Transverse colon (tissue), 3 donors: Measurements from ENCODE around the gene LRRC23.

Source experiments
- CTCF ChIP-seq, 5 experiments: fragments of 200-600 bp in 3 of 5; fragments of 450-650 bp in 2 of 5; sonication (generic) in 3 of 5; IDR thresholded peaks; 1 replicate in 2 of 5; 2 replicates in 3 of 5; pipeline ENCODE4 v1.5.1; 2016 to 2017; ENCODE audit warnings: antibody characterized with exemption in 5 of 5, inconsistent platforms in 3 of 5, mild to moderate bottlenecking in 2 of 5, moderate library complexity in 1 of 5
- EP300 ChIP-seq: sonication (generic); formaldehyde crosslinking; IDR thresholded peaks from one replicate; pipeline ENCODE4 v1.6.1; 2017; ENCODE audit warnings: antibody characterized with exemption, low read depth

DNA sequence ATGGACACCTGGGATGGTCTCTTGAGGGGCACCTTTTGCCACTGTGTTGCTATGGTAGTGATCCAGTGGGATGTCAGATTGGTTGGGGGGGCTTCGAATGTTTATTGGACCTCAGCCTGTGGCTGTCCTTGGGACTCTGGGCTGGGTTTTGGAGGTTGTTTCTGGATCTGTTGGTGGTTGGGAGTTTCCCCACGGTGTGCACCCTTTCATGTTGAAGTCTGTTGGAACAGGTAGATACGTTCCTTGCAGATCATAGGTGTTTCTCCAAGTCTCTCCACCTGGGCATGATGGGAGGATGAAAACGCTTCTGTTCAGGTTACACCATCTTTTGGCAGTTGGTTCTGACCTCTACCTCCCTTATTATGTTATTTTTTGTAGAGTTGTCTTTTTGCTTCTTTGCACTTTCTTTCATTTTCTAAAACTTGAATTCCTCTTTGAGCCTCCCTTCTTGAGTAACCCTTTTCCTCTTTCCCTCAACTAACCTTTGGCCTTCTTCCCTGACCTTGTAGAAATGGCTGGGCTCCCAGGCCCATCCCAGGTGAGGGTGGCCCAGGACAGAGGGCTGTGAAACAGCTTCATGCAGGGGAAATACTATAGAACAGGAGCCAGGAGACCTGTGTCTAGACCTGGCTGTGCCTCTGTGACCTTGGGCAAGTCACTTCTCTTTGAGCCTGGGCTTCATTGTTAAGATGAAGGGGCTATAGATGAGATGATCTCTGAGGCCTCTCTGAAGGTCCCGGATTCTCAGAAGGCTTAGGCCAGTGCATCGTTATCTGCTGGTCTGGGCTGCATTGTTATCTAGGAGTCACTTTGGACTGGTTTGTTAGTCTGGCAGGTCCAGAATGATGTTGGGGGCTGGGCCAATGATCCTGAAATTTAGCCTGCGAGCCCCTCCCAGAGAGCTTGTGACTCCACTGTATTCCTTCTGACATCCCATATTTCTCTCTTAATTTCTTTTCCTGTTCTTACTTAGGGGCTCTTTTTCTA is 25.1 kb downstream of the LRRC23 start:
- TF ChIP-seq CTCF (IDR thresholded peaks at IDR 0.05) (no peak), EP300 (no peak)
